Stimulated activated CD4-positive, alpha-beta T cell treated with anti-CD3 and anti-CD28 coated beads, Interleukin-1b, Interleukin-23, amount 100 ng/mL, for 24 hours (primary cell): ENCODE measurements around the gene WDR48.

Experiments
- DNase-seq, 4 experiments: peaks; one replicate each; pipeline ENCODE4 v3.0.0-alpha.2; 2020; ENCODE audit warnings: low read depth in 4 of 4, low spot score in 1 of 4

WDR48 gene

DNA sequence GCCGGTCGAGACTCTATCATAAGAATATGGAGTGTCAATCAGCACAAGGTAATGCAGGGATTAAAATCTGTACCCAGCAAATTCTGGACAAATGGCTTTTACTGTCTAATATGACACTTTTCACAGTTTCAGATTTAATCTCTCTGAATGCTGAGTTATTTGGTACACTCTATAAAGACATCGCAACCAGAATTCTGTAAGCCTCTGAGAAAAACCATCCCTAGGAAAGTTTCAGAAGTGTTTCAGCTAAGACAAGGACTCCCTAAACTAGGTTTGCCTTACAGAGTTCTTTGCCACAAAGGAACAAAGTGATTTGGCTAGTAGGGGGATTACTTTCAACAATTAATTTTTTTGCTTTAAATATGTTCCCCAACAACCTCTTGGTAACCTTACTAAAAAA is 11.3 kb downstream of the WDR48 start:
- DNase-seq, result no peak

DNA sequence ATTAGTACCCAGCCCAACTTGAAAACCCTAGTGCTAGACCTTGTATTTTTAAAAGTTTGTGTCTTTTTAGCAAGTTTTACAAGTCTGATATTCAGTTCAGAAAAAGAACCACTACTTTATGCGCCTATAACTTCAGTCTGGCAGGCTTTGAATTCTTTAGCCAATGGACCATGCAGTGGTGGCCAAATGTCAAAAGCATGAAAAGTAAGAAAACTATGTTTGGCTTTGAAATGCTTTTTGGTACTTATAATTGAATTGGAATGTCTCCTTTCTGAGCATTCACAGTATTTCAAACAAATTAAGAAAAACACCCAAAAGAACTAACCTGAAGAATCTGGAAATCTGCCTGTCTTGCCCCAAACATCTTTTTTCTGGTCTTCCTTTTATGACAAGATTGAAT is 12.8 kb downstream of the WDR48 start:
- no peak for DNase-seq

DNA sequence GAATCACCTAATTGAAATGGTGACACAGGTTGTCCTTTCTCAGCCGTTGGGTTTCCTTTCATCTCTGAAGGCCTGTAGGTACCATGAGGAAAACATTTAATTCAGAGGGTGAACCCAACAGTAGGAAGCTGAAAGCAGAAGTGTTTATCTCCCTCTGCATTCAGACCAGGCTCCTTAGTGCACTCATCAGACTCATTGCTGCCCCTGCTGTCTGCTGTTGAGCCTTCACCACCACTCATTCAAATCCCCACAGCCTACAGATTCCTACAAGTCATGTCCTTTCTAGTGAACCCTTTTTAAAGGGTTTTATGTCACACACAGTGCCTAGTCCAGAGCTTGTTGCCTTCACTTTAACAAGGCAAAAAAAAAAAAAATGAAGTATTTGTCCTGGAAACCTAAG is 13.4 kb downstream of the WDR48 start:
- DNase-seq, result no peak

DNA sequence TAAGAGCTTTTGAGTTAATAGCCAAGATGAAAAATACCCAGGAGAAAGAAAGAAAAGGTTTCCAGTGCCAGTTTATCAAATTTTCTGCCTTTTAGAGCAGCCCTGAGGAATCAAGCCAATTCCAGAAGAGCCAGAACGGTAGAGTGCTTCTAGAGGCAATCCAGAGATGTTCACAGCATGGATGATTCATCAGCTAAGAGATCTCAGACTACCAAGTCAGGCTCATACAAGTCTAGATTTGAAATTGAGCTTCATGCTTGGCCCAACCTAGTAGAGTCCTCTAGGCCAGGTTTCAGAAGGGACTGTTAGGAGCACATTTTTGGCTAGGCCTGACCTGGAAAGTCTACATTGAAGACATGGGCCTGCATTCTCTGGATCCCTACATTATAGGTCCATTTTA is 15.5 kb downstream of the WDR48 start:
- DNase-seq, result no peak

DNA sequence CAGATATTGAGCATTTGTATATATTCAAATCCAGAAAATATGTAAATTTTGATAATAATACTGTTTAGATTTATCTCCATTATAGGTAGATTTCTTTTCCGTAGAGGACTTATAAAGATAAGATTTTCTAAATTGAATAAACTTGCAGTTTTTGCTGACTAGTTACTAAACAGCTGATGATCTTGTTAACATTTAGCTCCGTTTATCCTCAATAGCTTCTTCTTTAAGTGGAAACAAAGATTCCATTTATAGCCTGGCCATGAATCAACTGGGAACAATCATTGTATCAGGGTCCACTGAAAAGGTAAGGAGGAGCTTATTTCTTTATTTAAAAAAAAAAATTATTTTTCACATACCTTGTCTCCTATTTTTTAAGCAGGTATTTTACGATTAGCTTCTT is 16.7 kb downstream of the WDR48 start:
- no peak for DNase-seq

DNA sequence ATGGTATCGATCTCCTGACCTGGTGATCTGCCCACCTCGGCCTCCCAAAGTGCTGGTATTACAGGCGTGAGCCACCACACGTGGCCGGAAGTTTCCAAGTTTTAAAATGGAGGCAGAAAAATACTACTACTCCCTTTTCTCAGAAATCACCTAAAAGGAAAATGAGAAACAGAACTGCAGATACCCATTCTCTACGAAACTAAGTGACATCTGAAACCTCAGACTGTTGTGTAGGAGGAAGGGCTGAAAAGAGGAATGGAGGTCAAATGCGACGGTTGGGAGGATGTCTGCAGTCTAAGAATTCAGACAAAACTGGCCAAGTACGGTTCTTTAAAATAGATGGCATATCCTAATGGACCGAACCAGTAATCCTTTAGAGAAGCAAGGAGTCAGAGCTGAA is 24.1 kb downstream of the WDR48 start:
- DNase-seq, result no peak

DNA sequence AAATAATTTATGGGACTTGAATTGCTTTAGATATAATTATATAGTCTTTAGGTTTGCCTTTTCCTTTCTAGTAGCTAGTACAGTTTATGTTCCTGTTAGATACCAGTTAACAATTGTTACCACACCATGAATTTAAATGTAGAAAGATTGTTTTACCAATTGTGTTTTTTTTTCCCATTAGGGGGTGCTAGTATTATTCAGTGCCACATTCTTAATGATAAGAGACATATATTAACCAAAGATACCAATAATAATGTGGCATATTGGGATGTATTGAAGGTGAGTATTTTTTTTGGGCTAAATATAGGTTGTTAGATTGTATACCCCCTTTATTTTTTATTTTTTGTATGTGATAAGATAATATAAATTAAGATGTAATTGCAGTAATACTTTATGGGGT is 27.7 kb downstream of the WDR48 start:
- DNase-seq, result no peak

DNA sequence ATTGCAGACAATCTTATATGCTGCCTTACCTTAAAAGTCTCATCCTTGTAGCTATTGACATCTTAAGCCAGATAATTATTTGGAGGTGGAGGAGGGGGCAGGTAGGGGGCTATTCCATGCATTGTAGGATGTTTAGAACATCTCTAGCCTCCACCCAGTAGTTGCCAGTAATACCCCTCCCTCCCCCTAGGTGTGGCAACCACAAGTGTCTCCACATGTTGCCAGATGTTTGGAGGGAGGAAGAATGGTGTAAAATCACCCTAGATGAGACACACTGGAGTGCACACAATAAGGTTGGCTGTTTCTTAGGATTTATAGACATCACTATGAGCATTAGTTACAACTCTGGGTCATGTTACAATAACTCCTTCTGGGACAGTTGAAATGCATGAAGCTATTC is 28.2 kb downstream of the WDR48 start:
- DNase-seq, result no peak

DNA sequence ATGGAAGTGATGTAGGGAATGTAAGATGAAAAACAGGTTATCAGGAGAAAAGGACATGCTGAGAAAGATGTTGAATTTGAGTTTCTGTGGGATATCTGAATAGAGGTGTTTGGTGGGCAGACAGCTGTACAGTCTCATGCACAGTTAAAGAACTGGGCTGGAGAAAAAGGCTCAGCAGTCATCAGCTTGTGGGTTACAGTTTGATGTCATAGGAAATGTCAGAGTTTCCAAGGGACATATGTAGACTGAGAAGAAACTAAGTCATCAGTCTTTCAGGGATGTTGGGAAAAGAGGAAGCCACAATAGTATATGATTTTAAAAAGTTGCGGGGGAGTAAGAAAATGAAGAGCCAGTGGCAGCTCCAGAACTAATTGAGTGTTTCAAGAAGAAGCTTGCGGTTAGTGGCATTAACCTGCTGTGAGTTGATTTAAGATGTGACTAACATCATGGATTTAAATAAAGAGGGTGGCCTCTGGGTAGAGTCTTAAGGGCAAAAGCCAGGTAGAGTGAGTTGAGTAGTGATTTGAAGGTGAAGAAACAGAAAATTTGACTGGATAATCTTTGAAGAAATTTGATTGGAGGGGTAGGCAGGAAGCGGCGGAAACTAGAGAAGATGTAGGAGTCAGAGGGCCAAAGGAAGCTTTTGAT is 31.0 kb downstream of the WDR48 start:
- DNase-seq, result no peak

DNA sequence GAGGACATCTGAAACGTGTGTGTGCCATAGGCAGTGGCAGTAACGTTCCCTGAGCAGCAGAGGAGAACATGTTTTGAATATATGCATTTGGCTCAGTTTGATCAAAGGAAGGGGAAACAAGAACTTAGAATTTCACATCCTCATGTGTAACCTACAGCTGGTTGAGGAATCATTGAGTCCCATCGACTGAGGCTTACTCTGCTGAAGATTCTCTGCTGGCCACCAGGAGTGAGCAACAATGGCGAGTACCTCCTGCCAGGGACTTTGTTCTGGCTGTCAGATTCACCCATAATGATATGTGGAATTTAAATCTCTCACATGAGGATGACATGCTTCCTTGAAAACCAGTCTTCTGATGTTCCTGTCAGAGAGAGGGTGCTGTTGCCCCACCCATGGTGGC is 34.3 kb downstream of the WDR48 start:
- no peak for DNase-seq

DNA sequence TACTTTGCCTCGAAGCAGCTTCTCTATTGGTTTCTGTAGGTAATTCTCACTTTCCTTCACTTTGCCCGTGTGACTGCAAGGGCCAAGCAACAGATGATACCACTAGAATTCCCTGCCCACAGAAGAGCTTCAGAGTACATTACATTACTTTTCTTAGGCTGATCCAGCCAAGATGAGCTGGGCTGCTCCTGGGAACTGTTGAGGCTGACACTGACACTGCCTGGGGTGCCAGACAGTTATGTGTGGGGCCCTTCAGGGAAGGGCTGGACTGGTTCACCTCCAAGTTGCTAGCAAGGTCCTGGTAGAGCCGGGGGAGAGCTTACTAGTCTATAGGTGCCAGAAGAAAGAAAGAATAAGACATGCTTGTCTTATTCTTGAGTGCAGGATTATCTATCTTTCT is 36.6 kb downstream of the WDR48 start:
- DNase-seq, result no peak

DNA sequence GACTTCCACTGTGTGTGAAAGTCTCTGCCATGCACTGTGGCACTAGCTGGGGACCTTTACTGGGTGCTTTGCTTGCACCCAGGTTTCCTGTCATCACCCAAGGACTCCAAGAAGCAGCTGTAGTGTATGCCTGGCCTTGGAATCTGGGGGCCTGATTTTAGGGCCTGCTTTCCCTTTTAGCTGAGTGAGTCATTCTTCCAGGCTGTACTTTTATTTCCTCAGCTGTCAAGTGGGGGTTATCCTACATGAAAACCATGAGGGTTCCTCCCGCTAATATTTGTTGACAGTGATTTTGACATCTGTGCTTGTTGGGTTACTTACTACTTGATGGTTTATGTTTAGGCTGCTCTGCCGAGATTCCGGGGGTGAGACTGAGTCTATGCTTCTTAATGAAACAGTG is 37.1 kb downstream of the WDR48 start:
- no peak for DNase-seq

DNA sequence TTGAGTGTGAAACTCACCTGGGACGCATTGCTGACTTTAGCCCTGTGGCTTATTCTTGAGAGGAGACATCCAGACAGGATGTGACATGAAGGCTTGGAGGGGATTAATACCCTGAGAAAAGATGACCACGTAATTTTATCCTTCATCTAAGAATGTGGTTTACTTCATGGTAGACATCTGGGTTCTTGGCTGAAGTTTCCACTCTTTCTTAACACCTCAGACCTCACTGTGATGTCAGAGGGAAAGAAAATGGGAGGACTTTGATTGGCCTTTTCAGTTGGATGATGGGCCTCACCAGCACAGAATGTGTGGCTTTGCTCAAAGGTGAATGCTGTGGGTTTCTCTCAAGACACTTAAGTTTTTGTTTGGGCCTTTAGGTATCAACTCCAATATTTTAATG is 39.1 kb downstream of the WDR48 start:
- DNase-seq, result no peak

DNA sequence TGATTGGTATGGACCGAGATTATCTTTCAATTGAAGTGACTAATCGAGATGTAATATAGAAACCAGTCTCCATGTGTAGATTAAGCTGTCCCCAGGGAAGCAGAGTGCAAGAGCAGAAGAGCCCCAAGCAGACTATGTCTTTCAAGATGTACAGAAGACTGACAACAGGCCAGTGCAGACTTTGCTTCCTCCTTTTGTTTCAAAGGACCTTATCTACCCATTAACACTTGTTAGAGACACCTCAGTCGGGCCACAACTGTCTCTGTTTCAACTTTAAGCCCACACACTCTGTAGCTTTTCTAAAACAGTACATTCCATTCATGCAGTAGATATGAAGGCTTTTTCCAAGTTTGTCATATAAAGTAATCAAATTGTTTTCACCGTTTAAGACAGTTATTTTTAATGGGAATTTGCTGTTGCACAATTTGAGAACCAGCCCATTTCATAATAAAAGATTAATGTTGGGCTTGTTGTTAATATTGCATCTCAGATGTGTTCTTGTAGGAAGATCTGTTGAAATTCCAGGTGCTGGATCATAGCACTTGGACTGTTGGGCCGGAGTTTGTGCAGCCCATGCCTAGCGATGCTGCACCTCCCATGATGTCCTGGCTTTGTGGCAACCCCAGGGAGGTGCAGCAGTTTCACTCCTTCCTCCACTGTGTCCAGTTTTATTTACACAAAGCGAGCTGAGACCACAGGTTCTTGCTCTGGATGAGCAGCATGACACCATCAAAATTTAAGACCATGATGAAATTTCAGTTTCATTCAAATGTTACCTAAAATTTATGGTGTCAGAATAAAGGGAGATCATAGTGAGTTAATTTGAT is 43.2 kb downstream of the WDR48 start:
- DNase-seq, result no peak

DNA sequence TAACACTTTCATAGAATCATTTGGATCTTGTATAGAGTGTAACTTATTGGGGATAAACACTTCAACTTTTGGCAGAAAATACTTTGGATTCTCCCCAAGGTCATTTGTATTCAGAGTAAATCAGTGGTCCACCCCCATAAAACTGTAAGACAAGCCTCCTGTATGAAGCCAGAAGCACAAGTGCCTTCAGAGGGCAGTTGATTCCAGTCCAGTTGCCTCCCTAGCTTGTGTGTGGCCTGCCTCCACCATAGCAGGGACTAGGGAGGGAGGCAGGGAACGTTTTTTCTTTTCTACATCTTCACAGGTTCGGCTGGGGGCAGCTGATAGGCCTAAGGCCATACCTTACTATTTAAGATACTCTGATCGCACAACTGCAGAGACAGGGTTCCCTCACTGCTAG is 44.0 kb downstream of the WDR48 start:
- no peak for DNase-seq

DNA sequence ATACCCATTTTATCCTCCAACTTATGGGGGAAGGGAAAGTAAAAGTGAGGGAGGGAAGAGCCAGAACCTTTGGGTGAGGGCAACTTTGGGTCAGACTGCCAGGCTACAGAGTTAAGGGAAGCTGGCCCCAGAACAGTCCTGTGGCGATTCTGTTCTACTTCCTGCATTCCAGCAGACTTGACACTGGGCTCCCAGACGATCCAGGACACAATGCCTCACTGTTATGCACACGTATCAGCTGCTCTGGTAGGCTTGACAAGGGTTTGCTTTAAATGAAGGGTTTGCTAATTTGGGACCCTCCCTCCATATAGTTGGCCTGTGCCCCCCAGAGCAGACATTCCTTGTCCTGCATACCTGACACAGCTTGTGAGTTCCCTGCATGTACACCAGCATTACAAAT is 45.0 kb downstream of the WDR48 start:
- no peak for DNase-seq

DNA sequence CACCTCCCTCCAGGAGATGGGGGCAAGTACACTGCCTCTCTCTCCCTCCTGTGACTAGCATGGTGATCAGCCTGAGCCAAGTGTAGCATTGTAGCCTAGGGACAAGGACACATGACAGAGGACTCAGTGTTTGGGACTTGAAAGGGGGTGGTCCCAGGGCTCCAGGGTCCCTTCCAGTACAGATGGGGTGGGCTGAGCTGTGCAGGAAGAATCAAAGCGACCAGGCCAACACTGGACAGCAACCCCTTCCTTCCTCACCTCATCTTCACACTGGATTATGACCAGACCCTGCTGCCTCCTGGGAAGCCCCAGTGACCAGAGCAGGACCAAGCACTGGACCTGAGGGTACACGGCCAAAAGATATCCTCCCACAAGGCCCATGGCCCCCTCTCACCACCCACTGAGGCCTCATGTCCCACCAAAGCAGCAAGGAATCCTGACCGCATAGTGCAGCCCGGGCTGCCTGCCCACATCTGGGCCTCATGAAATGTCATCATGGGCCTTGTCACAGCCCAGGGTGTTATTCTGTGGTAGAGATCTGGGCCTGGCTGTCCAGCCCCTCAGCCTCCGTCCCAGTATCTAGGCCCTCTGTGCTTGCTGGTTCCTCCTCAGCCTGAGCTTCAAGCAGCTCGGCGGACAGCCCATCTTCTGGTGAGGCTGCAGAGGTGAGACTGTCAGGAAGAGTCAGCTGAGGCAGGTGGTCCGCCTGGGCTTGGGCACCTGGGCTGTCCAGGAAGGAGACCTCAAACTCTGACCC is 46.1 kb downstream of the WDR48 start:
- no peak for DNase-seq

DNA sequence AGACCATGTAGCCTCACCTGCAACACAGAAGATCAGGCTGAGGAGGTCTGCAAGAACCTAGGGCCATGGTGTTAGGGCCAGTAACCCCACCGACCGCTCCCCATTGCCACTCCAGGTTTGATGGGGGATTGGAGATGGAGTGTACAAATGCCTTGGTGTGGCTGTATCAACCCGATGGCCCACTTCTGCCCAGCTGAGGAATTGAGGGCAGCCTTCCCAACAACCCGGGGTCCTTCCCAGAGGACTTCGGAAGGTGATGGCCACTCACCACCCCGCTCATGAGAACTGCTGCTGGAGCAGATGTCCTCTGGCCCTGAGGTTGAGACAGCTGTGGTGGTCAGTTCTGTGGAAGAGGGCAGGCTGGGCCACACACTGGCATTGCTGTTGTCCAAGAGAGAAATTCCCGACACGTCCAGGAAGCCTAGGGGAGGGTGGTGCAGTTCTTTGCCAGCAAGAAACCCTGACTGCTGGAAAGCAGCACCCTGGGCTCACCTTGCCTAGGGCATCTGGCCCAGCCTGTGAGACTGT is 46.7 kb downstream of the WDR48 start:
- no peak for DNase-seq

DNA sequence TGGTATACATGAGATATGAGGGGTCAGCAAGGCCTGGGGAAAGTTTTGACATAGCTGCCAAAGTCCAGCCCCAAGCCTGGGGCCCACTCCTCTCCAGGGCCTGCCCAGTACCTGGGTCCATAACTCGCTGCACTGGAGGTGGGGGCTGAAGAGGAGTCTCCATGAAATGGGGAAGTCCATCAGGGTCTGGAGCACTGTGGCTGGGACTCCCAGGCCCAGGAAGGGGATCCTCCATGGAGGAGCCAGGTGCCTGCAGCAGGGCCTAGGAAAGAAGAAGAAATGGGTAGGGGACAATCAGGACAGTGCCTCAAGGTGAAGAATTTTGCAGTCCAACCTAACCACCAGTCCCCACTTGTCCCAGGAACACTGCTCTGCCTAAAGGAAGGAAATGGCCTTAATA is 47.4 kb downstream of the WDR48 start:
- DNase-seq, result no peak

DNA sequence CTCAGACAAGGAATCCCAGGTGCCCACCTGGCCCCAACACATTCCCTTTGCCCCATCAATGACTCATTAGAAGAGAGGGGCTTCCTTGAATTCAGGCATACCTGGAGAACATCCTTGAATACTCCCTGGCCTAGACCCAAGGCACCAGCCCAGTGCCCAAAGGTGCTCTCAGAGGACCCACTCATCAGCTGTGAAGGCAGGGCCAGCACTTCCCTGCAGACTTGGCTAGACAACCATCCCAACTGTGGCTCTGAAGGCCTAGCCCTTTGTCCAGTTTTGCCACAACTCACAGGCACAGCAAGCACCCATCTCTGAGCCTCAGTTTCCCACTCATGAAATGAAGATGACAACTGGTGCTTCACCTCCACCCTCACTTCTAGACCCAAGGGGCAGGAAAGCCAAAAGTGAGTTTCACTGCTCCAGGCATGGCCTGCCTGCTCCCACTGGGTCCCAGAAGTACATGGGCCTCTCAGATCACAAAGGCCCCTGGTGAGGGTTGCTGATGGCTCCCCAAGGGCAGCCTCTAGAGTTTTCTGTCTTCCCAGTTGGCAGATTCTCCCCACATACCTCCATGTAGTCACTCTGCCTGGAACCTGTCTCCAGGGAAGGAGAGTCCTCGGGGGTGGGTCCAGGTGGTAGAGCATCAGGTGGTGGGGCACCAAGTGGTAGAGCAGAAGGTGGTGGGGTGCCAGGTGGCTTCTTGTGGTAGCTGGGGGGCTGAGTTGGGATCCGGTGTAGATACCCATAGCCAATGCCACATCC is 48.1 kb downstream of the WDR48 start:
- no peak for DNase-seq

DNA sequence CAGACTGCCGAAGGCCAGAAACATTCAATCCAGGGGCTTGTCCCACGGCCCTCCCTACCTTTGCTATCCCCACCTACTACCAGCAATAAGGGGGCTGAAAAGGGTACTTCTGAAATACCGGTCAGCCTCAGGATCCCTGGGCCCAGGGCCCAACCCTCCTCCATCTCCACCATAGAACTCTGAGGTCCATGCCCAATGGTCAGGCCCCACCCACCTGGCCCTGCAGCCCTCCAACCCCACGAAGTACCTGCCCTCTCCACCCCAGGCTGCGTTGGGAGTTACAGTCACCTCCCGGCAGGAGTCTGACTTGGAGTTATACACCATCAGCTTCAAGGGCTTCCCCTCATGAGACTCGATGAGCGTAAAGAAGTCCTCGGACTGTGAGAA is 48.7 kb downstream of the WDR48 start:
- DNase-seq, result no peak
